H9 (cell line): ENCODE results near the gene ZNF217. TPM values are rescaled to one million over a fixed set of nuclear protein-coding genes. Genes with fewer than 3 reads are reported as not detected.
"Not testable (repeated sequence)": the region's sequence is repeated elsewhere in the genome, so short reads cannot be mapped to it uniquely, and the experiment has no call there.

Experiments
- DNase-seq: peaks from one replicate; pipeline ENCODE4 v3.0.0-alpha.2; 2017
- H2AFZ ChIP-seq: one replicate; pipeline ENCODE4 v1.6.1; 2013; ENCODE audit warnings: mild to moderate bottlenecking, low read length, control low read depth, moderate library complexity
- H2AK5ac ChIP-seq: 2 replicates; pipeline ENCODE4 v1.6.1; 2013; ENCODE audit warnings: low read length, control low read depth, mixed read lengths; ENCODE audit not compliant: insufficient read length
- H2BK120ac ChIP-seq: one replicate; pipeline ENCODE4 v1.6.1; 2013; ENCODE audit warnings: low read depth, mild to moderate bottlenecking, low read length, control low read depth, inconsistent platforms; ENCODE audit not compliant: poor library complexity, severe bottlenecking
- H2BK12ac ChIP-seq: 2 replicates; pipeline ENCODE4 v1.6.1; 2013; ENCODE audit warnings: low read length, control low read depth, mixed read lengths, low read depth; ENCODE audit not compliant: insufficient read length
- H2BK15ac ChIP-seq: 2 replicates; pipeline ENCODE4 v1.6.1; 2013; ENCODE audit warnings: low read depth, low read length, control low read depth
- H2BK20ac ChIP-seq: one replicate; pipeline ENCODE4 v1.6.1; 2013; ENCODE audit warnings: low read depth, mild to moderate bottlenecking, low read length, control low read depth, inconsistent platforms; ENCODE audit not compliant: poor library complexity, severe bottlenecking
- H2BK5ac ChIP-seq: 2 replicates; pipeline ENCODE4 v1.6.1; 2013; ENCODE audit warnings: low read length, control low read depth, mixed read lengths; ENCODE audit not compliant: insufficient read length
- H3K14ac ChIP-seq: 2 replicates; pipeline ENCODE4 v1.6.1; 2013; ENCODE audit warnings: low read length, control low read depth; ENCODE audit not compliant: insufficient read depth
- H3K18ac ChIP-seq: 2 replicates; pipeline ENCODE4 v1.6.1; 2013; ENCODE audit warnings: low read depth, mild to moderate bottlenecking, mixed read lengths, low read length, control low read depth; ENCODE audit not compliant: insufficient read length
- H3K23ac ChIP-seq: 2 replicates; pipeline ENCODE4 v1.6.1; 2013; ENCODE audit warnings: low read length, control low read depth, mixed read lengths, low read depth; ENCODE audit not compliant: insufficient read length
- H3K23me2 ChIP-seq: 2 replicates; pipeline ENCODE4 v1.6.1; 2013; ENCODE audit warnings: low read depth, mild to moderate bottlenecking, mixed read lengths, low read length, control low read depth; ENCODE audit not compliant: insufficient read length, poor library complexity, severe bottlenecking
- H3K27ac ChIP-seq: 2 replicates; pipeline ENCODE4 v1.5.1; 2013; ENCODE audit warnings: low read length, control low read depth, mixed read lengths, low read depth; ENCODE audit not compliant: insufficient read length
- H3K27me3 ChIP-seq: 2 replicates; pipeline ENCODE4 v1.6.1; 2013; ENCODE audit warnings: low read length, control low read depth, inconsistent platforms; ENCODE audit not compliant: insufficient read depth
- H3K4ac ChIP-seq: 2 replicates; pipeline ENCODE4 v1.6.1; 2013; ENCODE audit warnings: low read depth, mild to moderate bottlenecking, control low read depth, inconsistent platforms, low read length, moderate library complexity
- H3K4me1 ChIP-seq: 2 replicates; pipeline ENCODE4 v1.6.1; 2013; ENCODE audit warnings: low read length, control low read depth, inconsistent platforms; ENCODE audit not compliant: insufficient read depth
- H3K4me2 ChIP-seq: 2 replicates; pipeline ENCODE4 v1.6.1; 2013; ENCODE audit warnings: low read length, control low read depth, mixed read lengths; ENCODE audit not compliant: insufficient read length, insufficient read depth
- H3K56ac ChIP-seq: 2 replicates; pipeline ENCODE4 v1.6.1; 2013; ENCODE audit warnings: low read depth, mild to moderate bottlenecking, mixed read lengths, low read length, control low read depth; ENCODE audit not compliant: insufficient read length
- H3K79me1 ChIP-seq: 2 replicates; pipeline ENCODE4 v1.6.1; 2013; ENCODE audit warnings: low read depth, mild to moderate bottlenecking, moderate library complexity, low read length, control low read depth, inconsistent platforms; ENCODE audit not compliant: insufficient read depth, poor library complexity, severe bottlenecking
- H3K79me2 ChIP-seq: 2 replicates; pipeline ENCODE4 v1.6.1; 2013; ENCODE audit warnings: low read length, control low read depth, inconsistent platforms; ENCODE audit not compliant: insufficient read depth
- H3K9ac ChIP-seq: 2 replicates; pipeline ENCODE4 v1.6.1; 2013; ENCODE audit warnings: low read length, control low read depth, mixed read lengths; ENCODE audit not compliant: insufficient read length; ENCODE audit errors: extremely low read depth
- H3K9me3 ChIP-seq: one replicate; pipeline ENCODE4 v1.6.1; 2013; ENCODE audit warnings: low read depth, low read length, inconsistent platforms; ENCODE audit not compliant: control insufficient read depth
- H3T11ph ChIP-seq: one replicate; pipeline ENCODE4 v1.6.1; 2013; ENCODE audit warnings: mild to moderate bottlenecking, low read length, control low read depth, inconsistent platforms
- H4K20me1 ChIP-seq: one replicate; pipeline ENCODE4 v1.6.1; 2013; ENCODE audit not compliant: control insufficient read depth, insufficient read length, insufficient read depth
- H4K5ac ChIP-seq: 2 replicates; pipeline ENCODE4 v1.6.1; 2013; ENCODE audit warnings: low read depth, mild to moderate bottlenecking, mixed read lengths, low read length, control low read depth; ENCODE audit not compliant: insufficient read length
- H4K8ac ChIP-seq: replicated peaks from 2 replicates; pipeline ENCODE4 v1.6.1; 2013; ENCODE audit warnings: low read length, control low read depth, mixed read lengths, low read depth; ENCODE audit not compliant: insufficient read length
- H4K91ac ChIP-seq: 2 replicates; pipeline ENCODE4 v1.6.1; 2013; ENCODE audit warnings: low read depth, mild to moderate bottlenecking, moderate library complexity, mixed read lengths, low read length, control low read depth; ENCODE audit not compliant: insufficient read length
- H3K27ac Mint-ChIP-seq, 3 experiments: 2 replicates in 2 of 3; 3 replicates in 1 of 3; pipeline ENCODE4 v1.8.0; 2020 to 2021; ENCODE audit warnings: mixed read lengths in 3 of 3, mild to moderate bottlenecking in 1 of 3, moderate library complexity in 1 of 3
- H3K27me3 Mint-ChIP-seq: 2 replicates; pipeline ENCODE4 v1.8.0; 2021; ENCODE audit warnings: low read depth, mild to moderate bottlenecking, moderate library complexity, mixed read lengths
- H3K36me3 Mint-ChIP-seq, 3 experiments: 2 replicates in 2 of 3; 3 replicates in 1 of 3; pipeline ENCODE4 v1.8.0; 2020 to 2021; ENCODE audit warnings: low read depth in 3 of 3, mixed read lengths in 3 of 3; ENCODE audit not compliant: insufficient read depth in 1 of 3
- H3K4me1 Mint-ChIP-seq, 2 experiments: 2 replicates each; pipeline ENCODE4 v1.8.0; 2020; ENCODE audit warnings: mixed read lengths in 2 of 2
- H3K4me3 Mint-ChIP-seq, 2 experiments: 2 replicates in 1 of 2; 3 replicates in 1 of 2; pipeline ENCODE4 v1.8.0; 2020 to 2021; ENCODE audit warnings: mild to moderate bottlenecking in 2 of 2, mixed read lengths in 2 of 2, moderate library complexity in 1 of 2
- H3K9me3 Mint-ChIP-seq, 2 experiments: 2 replicates in 1 of 2; 3 replicates in 1 of 2; pipeline ENCODE4 v1.8.0; 2020; ENCODE audit warnings: mild to moderate bottlenecking in 2 of 2, mixed read lengths in 2 of 2, moderate library complexity in 1 of 2
- WGBS: extraction: QIAGEN DNeasy Blood & Tissue Kit; methylation state at CpG from one replicate; pipeline ENCODE4 v1.1.7; 2013; ENCODE audit warnings: missing lambda C conversion rate, low lambda C conversion rate, mixed read lengths; ENCODE audit not compliant: insufficient read length; ENCODE audit errors: extremely low coverage; 5-methylcytosine and 5-hydroxymethylcytosine counted together
- total RNA-seq: library from RNA; stranded (reverse); gene quantifications from 2 replicates; pipeline ENCODE4 v1.2.1, GENCODE V29; 2021
- TF ChIP-seq, protein P1 (sequence below): fragments of 200-600 bp; sonication (generic); conservative IDR thresholded peaks from 3 replicates; pipeline ENCODE4 v1.8.0; 2021; ENCODE audit warnings: antibody characterized with exemption, mild to moderate bottlenecking

The ZNF217 gene
- total RNA-seq, 1 experiment from 2014 or later: 82.8 TPM

DNA sequence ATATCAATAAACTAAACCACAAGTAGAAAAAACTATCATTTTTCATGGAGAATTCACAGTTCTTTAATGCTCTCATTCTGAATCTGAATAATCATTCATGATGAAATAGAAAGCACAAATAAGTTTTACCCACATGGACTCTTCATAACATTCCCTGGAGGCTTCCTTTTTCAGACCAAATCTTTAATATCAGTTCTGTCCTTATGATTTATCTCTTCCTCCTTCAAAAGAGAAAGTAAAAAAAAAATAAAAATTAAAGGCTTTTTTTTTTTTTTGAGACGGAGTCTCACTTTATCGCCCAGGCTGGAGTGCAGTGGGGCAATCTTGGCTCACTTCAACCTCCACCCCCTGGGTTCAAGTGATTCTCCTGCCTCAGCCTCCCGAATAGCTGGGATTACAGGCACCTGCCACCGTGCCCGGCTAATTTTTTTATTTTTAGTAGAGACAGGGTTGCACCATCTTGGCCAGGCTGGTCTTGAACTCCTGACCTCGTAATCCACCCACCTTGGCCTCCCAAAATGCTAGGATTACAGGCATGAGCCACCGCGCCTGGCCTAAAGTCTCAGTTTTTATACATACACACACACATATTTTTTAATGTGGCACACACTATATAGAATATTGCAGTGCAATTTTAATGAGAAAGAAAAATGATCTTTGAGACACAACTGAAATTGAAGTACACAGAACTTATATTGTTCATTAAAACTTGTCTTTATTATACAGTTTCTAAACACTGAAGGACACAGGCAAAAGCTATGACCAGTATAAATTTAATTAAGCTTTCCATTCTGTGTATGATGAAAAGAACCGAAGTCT, 31.9 kb upstream of the ZNF217 start:
- H3K27me3 ChIP-seq: no peaks in the 10 kb centered on the region
- TF ChIP-seq, protein P1, sequence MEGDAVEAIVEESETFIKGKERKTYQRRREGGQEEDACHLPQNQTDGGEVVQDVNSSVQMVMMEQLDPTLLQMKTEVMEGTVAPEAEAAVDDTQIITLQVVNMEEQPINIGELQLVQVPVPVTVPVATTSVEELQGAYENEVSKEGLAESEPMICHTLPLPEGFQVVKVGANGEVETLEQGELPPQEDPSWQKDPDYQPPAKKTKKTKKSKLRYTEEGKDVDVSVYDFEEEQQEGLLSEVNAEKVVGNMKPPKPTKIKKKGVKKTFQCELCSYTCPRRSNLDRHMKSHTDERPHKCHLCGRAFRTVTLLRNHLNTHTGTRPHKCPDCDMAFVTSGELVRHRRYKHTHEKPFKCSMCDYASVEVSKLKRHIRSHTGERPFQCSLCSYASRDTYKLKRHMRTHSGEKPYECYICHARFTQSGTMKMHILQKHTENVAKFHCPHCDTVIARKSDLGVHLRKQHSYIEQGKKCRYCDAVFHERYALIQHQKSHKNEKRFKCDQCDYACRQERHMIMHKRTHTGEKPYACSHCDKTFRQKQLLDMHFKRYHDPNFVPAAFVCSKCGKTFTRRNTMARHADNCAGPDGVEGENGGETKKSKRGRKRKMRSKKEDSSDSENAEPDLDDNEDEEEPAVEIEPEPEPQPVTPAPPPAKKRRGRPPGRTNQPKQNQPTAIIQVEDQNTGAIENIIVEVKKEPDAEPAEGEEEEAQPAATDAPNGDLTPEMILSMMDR: no peak

DNA sequence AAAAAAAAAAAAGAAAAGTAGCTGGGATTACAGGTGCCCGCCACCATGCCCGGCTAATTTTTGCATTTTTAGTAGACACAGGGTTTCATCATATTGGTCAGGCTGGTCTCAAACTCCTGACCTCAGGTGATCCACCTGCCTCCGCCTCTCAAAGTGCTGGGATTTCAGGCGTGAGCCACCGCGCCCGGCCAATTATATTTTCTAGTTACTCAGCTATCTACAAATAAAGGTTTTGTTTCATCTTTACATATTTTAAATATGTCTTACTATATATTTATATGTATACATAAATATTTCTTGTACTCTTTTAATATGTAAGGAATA, 31.2 kb upstream of the ZNF217 start:
- not testable (repeated sequence) for H3K4me1 ChIP-seq, H3K36me3 Mint-ChIP-seq, H3K9me3 ChIP-seq, H3K9ac ChIP-seq, DNase-seq, H4K5ac ChIP-seq, H3K18ac ChIP-seq, H3K4me2 ChIP-seq, H4K8ac ChIP-seq, H2BK15ac ChIP-seq, H3K79me2 ChIP-seq, H3K27me3 ChIP-seq, H3K14ac ChIP-seq, H2AFZ ChIP-seq, H3K27me3 Mint-ChIP-seq, H2BK5ac ChIP-seq, H3K79me1 ChIP-seq, H4K20me1 ChIP-seq, H3K9me3 Mint-ChIP-seq, H3K4ac ChIP-seq, H3T11ph ChIP-seq, H2BK120ac ChIP-seq, H2AK5ac ChIP-seq, H3K4me3 Mint-ChIP-seq, H3K23me2 ChIP-seq, H4K91ac ChIP-seq, H3K23ac ChIP-seq, H3K27ac ChIP-seq, H3K27ac Mint-ChIP-seq, H2BK20ac ChIP-seq, H2BK12ac ChIP-seq, H3K56ac ChIP-seq
- no CpG with 5 or more reads among the region's 7 CpGs for WGBS
- H3K4me1 Mint-ChIP-seq: peaks cover 29 to 30% of the 10 kb centered on the region in 2 experiments

More for the DNA sequence above, 31.9 kb upstream of the ZNF217 start:
- Histone ChIP-seq H2BK5ac (no peak overlapping the region), H3K23ac (no peak overlapping the region), H3K56ac (no peak overlapping the region), H3K14ac (no peak overlapping the region), H2BK120ac (no peak overlapping the region), H3K4me2 (no peak overlapping the region), H3K9me3 (no peaks in the 10 kb centered on the region), H4K91ac (no peak overlapping the region), H2BK15ac (no peak overlapping the region), H4K8ac (no peak overlapping the region), H3T11ph (no peak overlapping the region), H2AFZ (no peak overlapping the region), H3K4me1 (peaks cover 8% of the 10 kb centered on the region; the same call in 1 of the 2 replicates), H2AK5ac (no peak overlapping the region), H3K27ac (no peak overlapping the region), H3K79me1 (no peaks in the 10 kb centered on the region), H3K18ac (no peak overlapping the region), H2BK20ac (no peak overlapping the region), H3K79me2 (no peaks in the 10 kb centered on the region), H2BK12ac (no peak overlapping the region), H4K20me1 (no peaks in the 10 kb centered on the region), H3K4ac (no peak overlapping the region), H3K23me2 (peaks cover 2% of the 10 kb centered on the region), H3K9ac (no peak overlapping the region), H4K5ac (no peak overlapping the region)
- DNase-seq: no peak
- Mint-ChIP-seq H3K27ac (no peak overlapping the region), H3K4me1 (peaks cover 29 to 30% of the 10 kb centered on the region in 2 experiments), H3K4me3 (no peak overlapping the region), H3K27me3 (no peaks in the 10 kb centered on the region), H3K36me3 (no peaks in the 10 kb centered on the region), H3K9me3 (no peaks in the 10 kb centered on the region)
- WGBS: no CpG with 5 or more reads among the region's 9 CpGs
